NCI-H748 (cell line): ENCODE results near the gene KRTAP4-11.
"Not testable (repeated sequence)": the region's sequence is repeated elsewhere in the genome, so short reads cannot be mapped to it uniquely, and the experiment has no call there.

ENCODE experiments used
- DNase-seq: peaks from one replicate; lab custom pipeline; 2025; ENCODE audit not compliant: unreplicated experiment; lab: John Stamatoyannopoulos, UW

Gene KRTAP4-11

DNA sequence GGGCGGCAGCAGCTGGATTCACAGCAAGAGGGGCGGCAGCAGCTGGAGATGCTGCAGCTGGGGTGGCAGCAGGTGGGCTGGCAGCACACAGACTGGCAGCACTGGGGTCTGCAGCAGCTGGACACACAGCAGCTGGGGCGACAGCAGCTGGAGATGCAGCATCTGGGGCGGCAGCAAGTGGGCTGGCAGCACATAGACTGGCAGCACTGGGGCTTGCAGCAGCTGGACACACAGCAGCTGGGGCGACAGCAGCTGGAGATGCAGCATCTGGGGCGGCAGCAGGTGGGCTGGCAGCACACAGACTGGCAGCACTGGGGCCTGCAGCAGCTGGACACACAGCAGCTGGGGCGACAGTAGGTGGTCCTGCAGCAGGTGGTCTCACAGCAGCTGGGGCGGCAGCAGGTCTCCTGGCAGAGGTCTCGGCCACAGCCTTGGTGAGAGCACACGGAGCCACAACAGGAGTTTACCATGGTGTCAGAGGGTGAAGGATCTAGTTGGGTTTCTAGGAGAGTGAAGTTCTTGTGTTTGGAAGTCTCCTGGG lies at the start of gene KRTAP4-11:
KRTAP4-11 (minus strand) TSS at position 528 of the 541 bp plus-strand sequence; CDS start at position 470, 58 bp downstream.
- DNase-seq, result not testable (repeated sequence)

DNA sequence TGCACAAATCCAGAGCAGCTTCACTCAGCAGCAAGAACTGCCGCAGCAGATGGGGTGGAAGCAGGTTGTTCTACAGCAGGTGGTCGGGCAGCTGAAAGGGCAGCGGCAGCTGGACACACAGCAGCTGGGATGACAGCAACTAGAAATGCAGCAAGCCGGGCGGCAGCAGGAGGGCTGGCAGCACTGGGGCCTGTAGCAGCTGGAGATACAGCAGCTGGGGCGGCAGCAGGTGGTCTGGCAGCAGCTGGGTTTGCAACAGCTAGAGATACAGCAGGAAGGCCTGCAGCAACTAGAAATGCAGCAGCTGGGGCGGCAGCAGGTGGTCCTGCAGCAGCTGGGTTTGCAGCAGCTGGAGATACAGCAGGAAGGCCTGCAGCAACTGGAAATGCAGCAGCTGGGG lies 49.4 kb upstream of the KRTAP4-11 start:
- DNase-seq, result peak; percentile 38

DNA sequence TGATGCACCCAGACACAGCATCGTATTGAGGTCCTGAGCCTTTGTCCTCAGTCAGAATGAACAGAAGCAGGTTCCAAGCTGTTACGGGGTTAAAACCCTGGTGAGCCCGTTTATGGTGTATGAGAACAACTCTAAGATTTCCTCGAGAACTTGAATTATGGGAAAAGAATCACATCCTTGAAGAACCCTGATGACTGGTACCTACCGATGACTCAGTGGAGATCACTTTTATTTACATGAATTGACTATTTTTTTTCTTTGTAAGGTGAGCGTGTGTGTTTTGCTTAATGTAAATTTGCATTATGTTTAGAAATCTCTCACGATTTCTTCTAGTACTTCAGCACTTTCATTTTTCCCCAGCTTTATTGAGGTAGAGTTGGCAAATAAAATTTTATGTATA lies 45.7 kb upstream of the KRTAP4-11 start:
- DNase-seq, result no peak

DNA sequence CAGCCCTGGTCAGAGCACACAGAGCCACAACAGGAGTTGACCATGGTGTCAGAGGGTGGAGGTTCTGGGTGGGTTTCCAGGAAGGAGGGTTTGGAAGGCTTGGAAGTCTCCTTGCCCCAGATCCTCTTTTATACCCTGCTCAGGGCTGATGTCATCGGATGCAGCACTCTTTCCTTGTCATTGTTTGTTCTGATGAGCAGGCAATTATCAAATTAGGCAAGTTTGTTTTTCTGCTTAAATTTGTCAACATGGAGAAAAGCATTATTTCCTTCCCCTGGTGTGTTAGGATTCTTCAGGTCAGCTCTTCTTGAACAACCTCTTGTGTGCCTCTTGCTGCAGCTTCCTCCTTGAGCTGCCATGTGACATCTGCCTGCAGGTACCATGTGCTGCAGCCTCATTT lies 42.5 kb upstream of the KRTAP4-11 start, which contains the start of gene KRTAP4-4:
KRTAP4-4 (minus strand) TSS at position 101 of the 400 bp plus-strand sequence; CDS start at position 44, 57 bp downstream.
- DNase-seq, result peak; percentile 17

DNA sequence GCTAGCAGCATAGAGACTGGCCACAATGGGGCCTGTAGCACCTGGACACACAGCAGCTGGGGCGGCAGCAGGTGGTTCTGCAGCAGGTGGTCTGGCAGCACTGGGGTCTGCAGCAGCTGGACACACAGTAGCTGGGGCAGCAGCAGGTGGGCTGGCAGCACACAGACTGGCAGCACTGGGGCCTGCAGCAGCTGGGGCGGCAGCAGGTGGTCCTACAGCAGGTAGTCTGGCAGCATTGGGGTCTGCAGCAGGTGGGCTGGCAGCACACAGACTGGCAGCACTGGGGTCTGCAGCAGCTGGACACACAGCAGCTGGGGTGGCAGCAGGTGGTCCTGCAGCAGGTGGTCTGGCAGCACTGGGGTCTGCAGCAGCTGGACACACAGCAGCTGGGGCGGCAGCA lies 42.0 kb upstream of the KRTAP4-11 start:
- DNase-seq, result not testable (repeated sequence)

DNA sequence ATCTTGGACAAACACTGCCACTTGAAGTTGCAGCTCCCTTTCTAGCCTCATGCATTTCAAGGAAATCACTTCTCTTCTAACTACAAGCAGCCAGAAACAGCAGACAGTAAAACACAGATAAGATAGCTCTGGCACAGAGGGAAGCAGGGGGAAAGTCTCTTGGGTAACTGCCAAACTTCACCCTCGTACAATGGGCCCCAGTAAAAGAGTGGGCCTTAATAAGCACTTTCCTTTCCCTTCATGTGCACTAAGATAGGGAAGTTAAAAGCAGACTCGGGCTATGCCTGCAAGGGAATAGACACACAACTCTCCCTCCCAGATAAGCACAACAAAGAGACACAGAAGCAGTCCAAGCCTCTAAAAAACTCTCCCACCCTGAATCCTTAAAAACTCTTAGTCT lies 35.7 kb upstream of the KRTAP4-11 start:
- DNase-seq, result no peak

DNA sequence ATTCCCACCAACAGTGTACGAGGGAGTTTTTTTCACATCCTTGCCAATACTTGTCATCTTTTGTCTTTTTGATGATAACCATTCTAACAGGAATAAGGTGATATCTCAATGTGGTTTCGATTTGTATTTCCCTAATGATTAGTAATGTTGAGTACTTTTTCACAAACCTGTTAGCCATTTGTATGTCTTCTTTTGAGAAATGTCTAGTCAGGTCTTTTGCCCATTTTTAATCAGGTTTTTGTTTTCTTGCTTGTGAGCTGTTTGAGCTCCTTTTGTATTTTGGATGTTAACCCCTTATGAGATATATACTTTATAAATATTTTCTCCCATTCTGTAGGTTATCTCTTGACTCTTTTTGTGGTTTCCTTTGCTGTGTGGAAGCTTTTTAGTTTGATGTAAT lies 33.4 kb upstream of the KRTAP4-11 start:
- no peak for DNase-seq

DNA sequence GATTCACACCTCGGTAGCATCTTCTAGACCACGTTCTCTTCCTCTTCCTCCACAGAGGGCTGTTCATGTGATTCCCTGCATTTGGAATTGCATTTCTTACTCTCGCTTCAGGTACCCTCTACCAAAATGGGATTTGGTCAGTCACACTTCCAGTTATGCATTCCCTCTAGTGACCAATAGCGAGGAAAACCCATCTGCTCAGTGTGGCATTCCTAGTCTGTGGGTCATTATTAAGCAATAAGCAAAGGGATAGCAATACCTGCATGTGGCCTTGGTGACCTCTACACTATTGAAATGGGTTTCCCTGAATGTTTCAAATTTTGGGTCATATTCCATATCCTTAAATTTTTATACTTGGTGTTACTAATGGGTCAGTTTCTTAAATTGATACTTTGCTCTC lies 31.9 kb upstream of the KRTAP4-11 start:
- no peak for DNase-seq

DNA sequence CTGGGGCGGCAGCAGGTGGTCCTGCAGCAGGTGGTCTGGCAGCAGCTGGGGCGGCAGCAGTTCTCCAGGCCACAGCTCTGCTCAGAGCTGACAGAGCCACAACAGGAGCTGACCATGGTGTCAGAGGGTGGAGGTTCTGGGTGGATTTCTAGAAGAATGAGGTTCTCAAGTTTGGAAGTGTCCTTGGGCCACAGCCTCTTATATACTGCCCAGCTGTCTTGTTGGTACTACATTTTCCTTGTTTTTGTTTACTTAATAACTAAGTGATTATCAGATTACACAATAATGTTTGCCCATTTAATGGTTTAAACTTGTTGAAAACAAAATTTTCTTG lies 31.4 kb upstream of the KRTAP4-11 start, which contains the start of gene KRTAP4-5:
KRTAP4-5 (minus strand) TSS at position 174 of the 334 bp plus-strand sequence; CDS start at position 116, 58 bp downstream.
- no peak for DNase-seq

DNA sequence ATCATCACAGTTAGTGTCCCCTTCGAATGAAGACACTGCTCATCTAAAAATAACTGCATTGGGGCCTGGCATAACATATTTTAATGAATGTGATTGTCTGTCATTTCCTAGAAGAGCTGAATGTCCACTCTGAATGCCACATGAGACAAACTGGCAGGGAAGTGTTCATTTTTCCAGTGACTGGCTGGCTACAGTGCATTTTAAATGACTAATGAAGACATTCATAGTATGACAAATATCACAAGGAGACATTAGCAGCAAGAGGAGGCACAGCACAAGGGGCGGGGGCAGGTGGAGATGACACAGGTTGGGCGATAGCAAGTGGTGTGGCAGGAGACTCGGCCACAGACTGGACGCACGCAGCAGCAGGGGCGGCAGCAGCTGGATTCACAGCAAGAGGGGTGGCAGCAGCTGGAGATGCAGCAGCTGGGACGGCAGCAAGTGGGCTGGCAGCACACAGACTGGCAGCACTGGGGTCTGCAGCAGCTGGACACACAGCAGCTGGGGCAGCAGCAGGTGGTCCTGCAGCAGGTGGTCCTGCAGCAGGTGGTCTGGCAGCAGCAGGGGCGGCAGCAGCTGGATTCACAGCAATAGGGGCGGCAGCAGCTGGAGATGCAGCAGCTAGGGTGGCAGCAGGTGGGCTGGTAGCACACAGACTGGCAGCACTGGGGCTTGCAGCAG lies 30.9 kb upstream of the KRTAP4-11 start:
- DNase-seq, result peak; percentile 4

DNA sequence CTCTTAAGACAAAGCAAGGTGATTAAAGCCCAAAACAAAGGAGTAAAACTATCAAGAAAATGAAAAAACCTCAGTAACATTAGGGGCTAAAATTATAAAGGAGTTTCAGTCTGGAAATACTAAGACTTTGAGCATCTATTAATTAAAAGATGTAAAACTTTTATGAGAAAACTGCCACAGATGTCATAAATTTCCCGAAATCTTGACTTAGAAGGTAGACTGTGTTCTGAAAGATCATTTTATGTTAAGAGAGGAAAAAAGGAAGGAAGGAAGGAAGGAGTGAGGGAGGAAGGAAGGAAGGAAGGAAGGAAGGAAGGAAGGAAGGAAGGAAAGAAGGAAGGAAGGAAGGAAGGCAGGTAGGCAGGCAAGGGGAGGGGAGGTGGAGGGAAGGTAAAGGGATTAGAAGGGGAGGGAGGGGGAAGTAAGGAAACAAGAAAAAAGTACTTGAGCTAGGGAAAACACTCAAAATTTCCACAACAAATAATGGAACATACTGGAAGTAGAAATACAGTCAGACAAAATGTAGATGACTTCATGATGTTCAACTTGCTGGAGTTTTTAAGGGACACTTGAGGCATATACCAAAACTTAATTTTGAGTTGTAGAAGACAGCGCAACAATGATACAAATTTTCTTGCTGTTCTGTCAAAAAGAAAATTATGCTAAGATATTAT lies 29.5 kb upstream of the KRTAP4-11 start:
- no peak for DNase-seq

DNA sequence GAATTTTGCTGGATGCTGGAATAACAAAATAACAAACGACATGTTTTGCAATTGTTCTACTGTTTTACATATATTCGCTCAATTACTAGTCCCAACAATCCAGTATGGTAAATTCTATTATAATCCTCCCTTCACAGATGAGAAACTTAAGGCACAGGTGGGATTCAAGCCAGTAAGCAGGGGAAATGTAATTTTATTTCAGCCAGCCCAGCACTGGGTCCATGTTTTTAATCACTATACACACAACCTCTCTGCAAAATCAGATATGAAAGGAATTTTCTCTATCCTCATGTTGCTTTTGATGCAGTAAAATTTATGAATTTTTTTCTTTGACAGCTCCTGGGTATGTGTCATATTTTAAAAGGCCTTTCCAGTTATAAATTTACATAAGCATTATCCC lies 27.1 kb upstream of the KRTAP4-11 start:
- no peak for DNase-seq

DNA sequence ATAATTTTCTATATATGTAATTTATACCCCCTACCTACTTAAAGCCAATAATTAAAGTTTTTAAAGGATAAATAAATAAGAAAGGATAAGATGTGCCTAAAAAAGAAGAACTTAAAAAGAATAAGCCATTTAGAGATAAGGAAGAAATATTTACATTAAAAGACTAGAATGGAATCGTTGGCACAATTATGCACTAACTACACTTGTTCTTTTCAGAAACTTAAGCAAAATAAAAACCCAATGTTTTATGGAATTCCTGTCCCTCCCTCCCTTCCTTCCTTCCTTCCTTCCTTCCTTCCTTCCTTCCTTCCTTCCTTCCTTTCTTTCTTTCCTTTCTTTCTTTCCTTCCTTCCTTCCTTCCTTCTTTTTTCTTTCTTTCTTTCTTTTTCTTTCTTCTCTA lies 26.7 kb upstream of the KRTAP4-11 start:
- DNase-seq, result no peak

DNA sequence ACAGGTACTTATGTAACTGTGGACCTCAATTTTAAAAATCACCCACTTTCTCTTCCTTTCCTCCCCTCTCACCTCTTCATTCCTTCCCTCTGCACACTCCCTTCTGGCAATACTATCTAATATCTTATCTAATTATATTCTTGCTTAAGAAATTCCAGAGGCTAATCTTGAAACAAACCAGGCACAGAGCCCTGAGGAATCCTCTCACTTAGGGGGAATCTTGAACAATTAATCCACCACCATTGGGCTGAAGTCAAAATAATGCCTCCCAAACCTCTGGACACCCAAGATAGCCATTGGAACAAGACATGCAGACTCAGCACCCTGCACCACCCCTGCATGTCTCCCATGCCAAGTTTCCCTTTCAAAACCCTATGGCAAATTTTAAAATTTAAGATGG lies 23.2 kb upstream of the KRTAP4-11 start:
- DNase-seq, result no peak

DNA sequence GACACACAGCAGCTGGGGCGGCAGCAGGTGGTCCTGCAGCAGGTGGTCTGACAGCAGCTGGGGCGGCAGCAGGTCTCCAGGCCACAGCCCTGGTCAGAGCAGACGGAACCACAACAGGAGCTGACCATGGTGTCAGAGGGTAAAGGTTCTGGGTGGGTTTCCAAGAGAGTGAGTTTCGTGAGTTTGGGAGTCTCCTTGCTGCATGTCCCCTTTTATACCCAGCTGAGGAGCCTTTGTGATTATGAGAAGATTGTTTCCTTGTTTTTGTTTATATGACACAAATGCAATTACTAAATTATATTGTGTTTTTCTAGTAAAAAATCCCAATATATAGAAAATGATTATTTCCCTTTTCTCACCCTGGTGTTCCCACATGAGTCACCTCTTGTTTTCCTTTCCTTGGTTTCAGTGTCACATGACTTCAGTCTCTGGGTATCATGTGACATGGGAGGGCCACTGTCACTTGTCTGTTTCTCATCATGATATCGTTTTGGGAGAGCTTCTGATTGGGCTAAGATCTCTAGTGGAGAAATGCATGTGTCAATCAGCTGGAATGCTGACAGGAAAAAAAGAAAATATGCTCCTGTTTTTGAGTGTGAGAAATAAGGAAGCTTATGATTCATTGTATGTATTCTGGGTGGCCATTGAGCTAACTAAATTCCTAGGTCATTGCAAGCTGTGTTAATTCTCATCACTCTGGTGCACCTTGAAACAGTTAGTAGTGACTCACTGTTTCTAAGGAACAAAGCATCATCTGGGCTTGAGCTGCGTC lies 22.4 kb upstream of the KRTAP4-11 start, which contains the start of gene KRTAP4-6:
KRTAP4-6 (minus strand) TSS at position 185 of the 772 bp plus-strand sequence; CDS start at position 128, 57 bp downstream.
- DNase-seq, result no peak

DNA sequence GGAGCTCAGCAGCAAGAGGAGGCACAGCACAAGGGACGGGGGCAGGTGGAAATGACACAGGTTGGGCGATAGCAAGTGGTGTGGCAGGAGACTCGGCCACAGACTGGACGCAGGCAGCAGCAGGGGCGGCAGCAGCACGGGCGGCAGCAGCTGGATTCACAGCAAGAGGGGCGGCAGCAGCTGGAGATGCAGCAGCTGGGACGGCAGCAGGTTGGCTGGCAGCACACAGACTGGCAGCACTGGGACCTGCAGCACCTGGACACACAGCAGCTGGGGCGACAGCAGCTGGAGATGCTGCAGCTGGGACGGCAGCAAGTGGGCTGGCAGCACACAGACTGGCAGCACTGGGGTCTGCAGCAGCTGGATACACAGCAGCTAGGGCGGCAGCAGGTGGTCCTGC lies 21.7 kb upstream of the KRTAP4-11 start:
- DNase-seq, result not testable (repeated sequence)

DNA sequence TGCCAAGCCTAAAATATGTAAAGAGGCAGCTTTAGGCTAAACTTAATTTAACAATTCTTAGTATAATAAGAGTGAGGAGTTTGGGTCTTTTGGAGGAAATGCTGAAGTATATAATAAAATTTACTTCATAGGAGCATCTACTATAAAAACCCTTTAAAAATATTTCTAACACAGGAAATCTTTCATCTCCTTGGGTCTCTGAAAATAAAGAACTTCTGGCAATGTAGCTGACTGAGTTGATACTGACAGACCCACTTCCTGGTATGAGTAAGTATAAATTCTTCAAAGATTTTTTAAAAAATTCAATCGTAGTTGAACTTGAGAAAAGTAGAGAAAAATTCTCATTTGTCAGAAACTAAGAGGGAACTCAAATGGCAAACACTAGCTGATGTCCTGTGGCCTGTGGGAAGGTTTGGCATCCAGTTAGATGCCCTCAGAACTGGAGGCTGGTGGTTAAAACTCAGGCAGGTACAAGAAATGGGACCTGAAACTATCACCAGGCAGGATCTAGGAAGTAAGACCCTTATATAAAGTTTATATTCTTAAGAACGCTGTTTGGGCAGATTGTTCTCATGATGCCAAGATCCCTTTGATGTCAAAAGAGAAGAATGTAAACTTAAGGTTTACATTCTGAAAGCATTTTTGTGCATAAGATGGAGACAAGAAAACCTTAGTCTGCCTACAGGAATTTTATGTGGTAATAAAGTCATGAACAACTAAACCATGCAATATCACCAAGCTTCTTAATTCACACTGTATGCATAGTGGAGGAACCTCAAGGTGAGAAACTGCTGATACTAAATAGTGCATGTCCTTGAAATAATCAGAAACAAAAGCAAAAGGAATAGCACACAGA lies 15.9 kb upstream of the KRTAP4-11 start:
- DNase-seq, result no peak

DNA sequence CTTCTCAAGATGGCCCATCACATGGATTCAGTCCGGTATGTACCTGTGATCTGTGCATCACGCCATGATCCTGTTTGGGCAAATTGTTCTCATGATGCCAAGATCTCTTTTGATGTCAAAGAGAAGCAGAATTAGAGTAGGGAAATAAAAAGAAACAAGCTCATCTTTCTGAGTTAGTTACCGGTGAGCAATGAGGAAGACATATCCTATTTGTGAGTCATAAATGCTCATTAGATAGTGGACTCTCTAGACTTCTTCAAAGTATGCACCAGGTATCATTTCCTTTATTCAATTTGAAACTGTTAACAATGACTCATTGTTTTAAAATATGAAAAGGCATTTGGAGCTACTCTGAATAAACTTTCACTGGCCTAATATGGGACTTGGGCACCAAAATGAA lies 13.8 kb upstream of the KRTAP4-11 start:
- no peak for DNase-seq

DNA sequence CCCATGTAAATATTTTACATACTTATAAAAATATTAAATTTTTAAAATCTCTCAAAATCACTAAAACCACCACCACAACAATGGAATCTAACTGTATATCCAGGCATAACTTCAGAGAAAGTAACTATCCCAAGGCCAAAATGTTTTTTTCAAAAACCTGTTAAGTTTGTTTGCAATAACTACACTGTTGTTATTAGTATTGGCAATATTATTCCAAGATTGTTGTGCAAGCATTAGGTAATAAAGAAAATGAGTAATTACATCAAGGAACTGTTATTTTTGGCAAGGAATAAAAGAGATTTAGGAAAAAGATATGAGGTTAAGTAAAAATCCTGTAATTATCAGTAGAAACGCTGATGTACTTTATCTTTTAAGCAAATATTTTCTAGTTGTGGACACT lies 9.2 kb upstream of the KRTAP4-11 start:
- no peak for DNase-seq

DNA sequence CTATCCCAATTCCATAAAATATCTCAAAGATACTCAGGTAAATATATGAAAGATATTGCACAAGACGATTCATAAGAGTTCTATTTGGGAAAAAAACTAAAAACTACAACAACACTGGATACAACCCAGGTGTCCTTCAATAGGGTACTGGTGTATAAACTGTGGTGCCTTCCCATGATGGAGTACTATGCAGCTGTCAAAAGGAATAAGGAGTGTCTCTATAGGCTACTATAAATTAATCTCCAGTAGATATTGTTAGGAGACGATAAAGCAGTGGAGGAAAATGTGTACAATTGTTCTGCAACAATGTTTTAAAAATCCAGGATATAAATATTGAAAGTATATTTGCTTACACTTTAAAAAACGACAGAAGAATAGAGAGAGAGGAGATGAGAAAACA lies 8.2 kb upstream of the KRTAP4-11 start:
- DNase-seq, result no peak
